SK-N-MC (cell line): ENCODE results near the gene PI16.
A peak's percentile ranks its signal among the peaks of the same experiment; 100 is the strongest.

Experiments
- DNase-seq: peaks from one replicate; pipeline ENCODE4 v3.0.0-alpha.2; 2011; ENCODE audit warnings: low read depth, low spot score
- H3K27ac ChIP-seq: fragments of 200-600 bp; sonication (generic); 2 replicates; pipeline ENCODE4 v1.5.1; 2016; ENCODE audit warnings: mixed run types
- H3K36me3 ChIP-seq: fragments of 200-600 bp; sonication (generic); 2 replicates; pipeline ENCODE4 v1.6.1; 2017; ENCODE audit warnings: antibody characterized with exemption, low read length, mixed read lengths; ENCODE audit not compliant: insufficient read depth
- H3K4me3 ChIP-seq: fragments of 200-600 bp; sonication (generic); 2 replicates; pipeline ENCODE4 v1.5.1; 2016
- H3K9ac ChIP-seq: fragments of 200-600 bp; sonication (generic); 2 replicates; pipeline ENCODE4 v1.8.0; 2017; ENCODE audit warnings: mixed run types, mixed read lengths; ENCODE audit not compliant: insufficient read length
- H3K9me3 ChIP-seq: fragments of 200-600 bp; sonication (generic); 2 replicates; pipeline ENCODE4 v1.6.1; 2017; ENCODE audit warnings: low read depth, mild to moderate bottlenecking, antibody characterized with exemption, low read length, moderate library complexity, mixed read lengths
- EZH2 ChIP-seq: fragments of 200-600 bp; sonication (generic); IDR thresholded peaks from one replicate; pipeline ENCODE4 v1.6.1; 2017; ENCODE audit warnings: antibody characterized with exemption
- FOXP2 ChIP-seq: optimal IDR thresholded peaks from 2 replicates; pipeline ENCODE3; 2011; ENCODE audit warnings: mild to moderate bottlenecking, moderate library complexity; ENCODE audit not compliant: insufficient read depth; ENCODE audit errors: extremely low read length, control extremely low read depth
- POLR2AphosphoS5 ChIP-seq: IDR thresholded peaks from 2 replicates; pipeline ENCODE4 v1.6.1; 2012; ENCODE audit warnings: mild to moderate bottlenecking, low read depth, low read length, borderline replicate concordance

Gene PI16

GRCh38 chr6:36958775-36959554 is 4.4 kb downstream of the PI16 start:
- no peak overlapping the region for H3K9ac ChIP-seq
- TF ChIP-seq EZH2 (no peak), FOXP2 (no peak), POLR2AphosphoS5 (no peak)
- no peaks in the 10 kb centered on the region for H3K36me3 ChIP-seq
- no peak overlapping the region for H3K27ac ChIP-seq
- DNase-seq, result no peak
- H3K9me3 ChIP-seq, result no peaks in the 10 kb centered on the region
- no peak overlapping the region for H3K4me3 ChIP-seq

GRCh38 chr6:36959555-36960250 is 5.2 kb downstream of the PI16 start:
- H3K4me3 ChIP-seq, result no peak overlapping the region
- peak overlapping the region; percentile 19; the same call in 1 of the 2 replicates for H3K27ac ChIP-seq
- no peak for DNase-seq
- H3K36me3 ChIP-seq, result no peaks in the 10 kb centered on the region
- H3K9ac ChIP-seq, result no peak overlapping the region
- no peak for TF ChIP-seq POLR2AphosphoS5
- no peak for TF ChIP-seq EZH2
- no peak for TF ChIP-seq FOXP2
- H3K9me3 ChIP-seq, result no peaks in the 10 kb centered on the region

DNA sequence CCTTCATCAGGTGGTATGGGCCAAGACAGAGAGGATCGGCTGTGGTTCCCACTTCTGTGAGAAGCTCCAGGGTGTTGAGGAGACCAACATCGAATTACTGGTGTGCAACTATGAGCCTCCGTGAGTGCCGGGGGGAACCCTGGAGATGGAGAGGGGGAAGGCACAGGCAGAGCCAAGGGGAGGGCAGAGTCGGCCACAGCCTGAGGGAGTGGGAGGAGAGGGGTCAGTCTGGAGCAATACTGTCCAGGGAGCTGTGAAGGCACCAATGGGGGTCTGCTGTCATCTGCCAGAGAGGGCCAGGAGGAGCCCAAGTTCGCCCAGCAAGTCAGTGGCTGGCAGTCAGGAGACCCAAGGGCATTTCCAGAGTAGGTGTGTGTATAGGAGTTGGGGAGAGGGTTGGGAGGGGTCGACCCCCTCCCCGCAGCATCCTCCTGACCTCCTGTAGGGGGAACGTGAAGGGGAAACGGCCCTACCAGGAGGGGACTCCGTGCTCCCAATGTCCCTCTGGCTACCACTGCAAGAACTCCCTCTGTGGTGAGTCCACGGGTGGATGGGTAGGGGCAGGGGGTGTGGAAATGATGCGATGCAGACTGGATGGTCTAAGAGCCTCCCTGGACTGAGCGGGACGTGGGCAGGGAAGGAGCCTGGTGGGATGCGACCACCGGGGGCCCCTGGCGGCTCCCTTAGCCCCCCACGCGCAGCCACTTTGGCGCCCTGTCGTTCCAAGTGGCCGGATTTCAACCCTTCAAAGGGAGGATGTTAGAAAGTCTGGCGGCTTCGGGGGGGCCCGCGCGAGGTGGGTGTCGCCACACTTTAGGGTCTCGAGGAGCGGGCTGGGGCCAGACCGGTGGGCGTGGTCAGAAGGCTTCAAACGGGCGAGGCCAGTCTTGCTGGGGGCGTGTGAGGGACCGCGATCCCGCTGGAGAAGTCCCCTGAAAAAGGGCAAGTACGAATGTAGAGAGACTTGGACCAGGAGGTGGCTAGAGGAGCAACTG is 7.2 kb downstream of the PI16 start:
- H3K27ac ChIP-seq, result no peak overlapping the region

GRCh38 chr6:36962874-36963273 is 8.3 kb downstream of the PI16 start:
- H3K4me3 ChIP-seq, result no peak overlapping the region
- H3K27ac ChIP-seq, result no peak overlapping the region
- H3K9me3 ChIP-seq, result no peaks in the 10 kb centered on the region
- peak; percentile 58 for DNase-seq
- peaks cover 9% of the 10 kb centered on the region; the same call in 1 of the 2 replicates for H3K36me3 ChIP-seq
- TF ChIP-seq POLR2AphosphoS5 (no peak), FOXP2 (no peak), EZH2 (no peak)
- H3K9ac ChIP-seq, result no peak overlapping the region

More for the DNA sequence above, 7.2 kb downstream of the PI16 start:
- TF ChIP-seq POLR2AphosphoS5 (no peak), FOXP2 (no peak), EZH2 (no peak)
- Histone ChIP-seq H3K9me3 (no peaks in the 10 kb centered on the region), H3K4me3 (no peak overlapping the region), H3K36me3 (no peaks in the 10 kb centered on the region), H3K9ac (no peak overlapping the region)
- DNase-seq, result no peak

DNA sequence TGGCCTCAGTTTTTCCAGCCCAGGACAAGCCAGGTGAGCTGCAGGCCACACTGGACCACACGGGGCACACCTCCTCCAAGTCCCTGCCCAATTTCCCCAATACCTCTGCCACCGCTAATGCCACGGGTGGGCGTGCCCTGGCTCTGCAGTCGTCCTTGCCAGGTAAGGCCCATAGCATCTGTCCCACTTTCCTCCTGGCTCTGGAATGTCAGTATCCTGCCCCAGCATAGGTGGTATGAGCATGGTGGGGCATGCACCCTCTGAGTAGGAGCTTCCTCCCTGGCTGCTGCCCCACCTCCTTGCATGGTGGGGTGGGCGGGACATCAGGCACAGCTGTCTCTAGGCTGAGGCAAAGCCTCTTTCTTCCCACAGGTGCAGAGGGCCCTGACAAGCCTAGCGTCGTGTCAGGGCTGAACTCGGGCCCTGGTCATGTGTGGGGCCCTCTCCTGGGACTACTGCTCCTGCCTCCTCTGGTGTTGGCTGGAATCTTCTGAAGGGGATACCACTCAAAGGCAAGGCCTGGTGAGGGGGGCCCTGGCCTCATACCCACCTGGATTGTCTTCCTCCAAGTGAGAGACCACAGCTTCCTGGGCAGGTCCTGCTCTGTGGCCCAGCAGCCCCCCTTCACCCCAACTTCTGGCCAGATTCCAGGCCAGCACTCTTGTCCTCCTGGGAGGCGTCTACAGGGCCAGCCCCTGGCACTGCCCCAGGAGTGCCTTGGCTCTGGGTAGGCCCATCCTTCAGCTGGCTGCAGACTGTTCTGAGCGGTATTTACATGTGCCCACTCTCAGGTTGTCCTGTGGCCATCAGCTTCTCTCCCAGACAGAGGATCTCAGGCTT is 9.1 kb downstream of the PI16 start:
- no peak for DNase-seq
- no peak overlapping the region for H3K27ac ChIP-seq
- H3K9me3 ChIP-seq, result no peaks in the 10 kb centered on the region
- H3K9ac ChIP-seq, result no peak overlapping the region
- peaks cover 16% of the 10 kb centered on the region for H3K36me3 ChIP-seq
- H3K4me3 ChIP-seq, result no peak overlapping the region
- TF ChIP-seq POLR2AphosphoS5 (no peak), FOXP2 (no peak), EZH2 (no peak)

GRCh38 chr6:36964349-36964748 is 9.8 kb downstream of the PI16 start:
- Histone ChIP-seq H3K4me3 (no peak overlapping the region), H3K9ac (no peak overlapping the region), H3K27ac (no peak overlapping the region), H3K9me3 (no peaks in the 10 kb centered on the region), H3K36me3 (peaks cover 23% of the 10 kb centered on the region)
- no peak for DNase-seq
- TF ChIP-seq EZH2 (no peak), FOXP2 (no peak), POLR2AphosphoS5 (no peak)

DNA sequence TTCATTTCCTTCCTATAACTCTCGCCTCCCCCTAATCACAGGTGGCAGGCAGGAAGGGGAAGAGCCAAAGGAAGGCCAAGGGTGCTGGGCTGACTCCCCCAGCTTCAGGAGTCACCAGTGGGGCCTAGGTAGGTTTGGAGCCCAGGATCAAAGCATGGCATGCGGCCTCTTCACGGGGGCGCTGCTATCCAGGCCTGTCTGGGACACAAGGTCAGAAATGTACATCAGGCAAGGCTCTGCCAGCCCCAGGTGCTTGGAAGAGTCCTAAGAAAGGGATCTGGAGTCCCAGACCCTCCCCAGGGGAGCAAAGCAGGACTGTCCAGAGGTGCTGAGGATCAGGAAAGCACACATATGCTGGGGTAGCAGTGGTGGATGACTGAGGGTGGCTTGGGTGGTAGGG is 10.4 kb downstream of the PI16 start:
- Histone ChIP-seq H3K9ac (no peak overlapping the region), H3K36me3 (peaks cover 28% of the 10 kb centered on the region), H3K4me3 (no peak overlapping the region), H3K9me3 (no peaks in the 10 kb centered on the region), H3K27ac (no peak overlapping the region)
- TF ChIP-seq POLR2AphosphoS5 (no peak), EZH2 (no peak), FOXP2 (no peak)
- DNase-seq, result no peak
